Rectal smooth muscle tissue (tissue), 1 donor: ENCODE results near the gene BPIFA2.
"Not testable (repeated sequence)": the region's sequence is repeated elsewhere in the genome, so short reads cannot be mapped to it uniquely, and the experiment has no call there.

Experiments
- H3K27ac ChIP-seq: one replicate; pipeline ENCODE4 v1.7.0; 2013; ENCODE audit warnings: low read depth, low read length, inconsistent platforms
- H3K27me3 ChIP-seq: one replicate; pipeline ENCODE4 v1.7.0; 2013; ENCODE audit warnings: low read length; ENCODE audit not compliant: control insufficient read depth, insufficient read depth
- H3K36me3 ChIP-seq: one replicate; pipeline ENCODE4 v1.7.0; 2013; ENCODE audit warnings: low read length; ENCODE audit not compliant: control insufficient read depth, insufficient read depth
- H3K4me1 ChIP-seq: one replicate; pipeline ENCODE4 v1.7.0; 2013; ENCODE audit warnings: low read length; ENCODE audit not compliant: control insufficient read depth, insufficient read depth
- H3K4me3 ChIP-seq: one replicate; pipeline ENCODE4 v1.7.0; 2013; ENCODE audit warnings: low read length
- H3K9ac ChIP-seq: one replicate; pipeline ENCODE4 v1.7.0; 2013; ENCODE audit warnings: low read length

Gene BPIFA2

GRCh38 chr20:33183312-33183711 is 15.4 kb downstream of the BPIFA2 start:
- no peaks in the 10 kb centered on the region for H3K27me3 ChIP-seq
- no peaks in the 10 kb centered on the region for H3K4me1 ChIP-seq
- no peak overlapping the region for H3K27ac ChIP-seq
- no peak overlapping the region for H3K4me3 ChIP-seq
- no peaks in the 10 kb centered on the region for H3K36me3 ChIP-seq
- no peak overlapping the region for H3K9ac ChIP-seq

GRCh38 chr20:33185031-33185590 is 17.2 kb downstream of the BPIFA2 start:
- H3K27ac ChIP-seq, H3K4me1 ChIP-seq, H3K9ac ChIP-seq, H3K27me3 ChIP-seq, H3K4me3 ChIP-seq, H3K36me3 ChIP-seq: not testable (repeated sequence)

GRCh38 chr20:33187491-33187890 is 19.5 kb downstream of the BPIFA2 start:
- Histone ChIP-seq H3K27ac (no peak overlapping the region), H3K4me3 (no peak overlapping the region), H3K9ac (no peak overlapping the region), H3K36me3 (no peaks in the 10 kb centered on the region), H3K27me3 (no peaks in the 10 kb centered on the region), H3K4me1 (no peaks in the 10 kb centered on the region)

GRCh38 chr20:33188421-33188820 is 20.5 kb downstream of the BPIFA2 start:
- H3K27ac ChIP-seq: no peak overlapping the region
- H3K36me3 ChIP-seq: no peaks in the 10 kb centered on the region
- no peaks in the 10 kb centered on the region for H3K4me1 ChIP-seq
- H3K27me3 ChIP-seq: peaks cover 2% of the 10 kb centered on the region
- H3K9ac ChIP-seq: no peak overlapping the region
- no peak overlapping the region for H3K4me3 ChIP-seq

GRCh38 chr20:33191484-33191883 is 23.5 kb downstream of the BPIFA2 start:
- Histone ChIP-seq H3K9ac (no peak overlapping the region), H3K27ac (no peak overlapping the region), H3K27me3 (peaks cover 2% of the 10 kb centered on the region), H3K4me3 (no peak overlapping the region), H3K4me1 (no peaks in the 10 kb centered on the region), H3K36me3 (no peaks in the 10 kb centered on the region)

- Histone ChIP-seq H3K36me3 (no peaks in the 10 kb centered on the region), H3K27ac (no peak overlapping the region), H3K9ac (no peak overlapping the region), H3K4me3 (no peak overlapping the region), H3K27me3 (peaks cover 2% of the 10 kb centered on the region), H3K4me1 (no peaks in the 10 kb centered on the region)
Observed at GRCh38 chr20:33191955-33192354, 24.0 kb downstream of the BPIFA2 start.

- Histone ChIP-seq H3K4me1 (no peaks in the 10 kb centered on the region), H3K27ac (no peak overlapping the region), H3K27me3 (peaks cover 2% of the 10 kb centered on the region), H3K36me3 (no peaks in the 10 kb centered on the region), H3K9ac (no peak overlapping the region), H3K4me3 (no peak overlapping the region)
Observed at GRCh38 chr20:33192912-33193501, 25.0 kb downstream of the BPIFA2 start.

GRCh38 chr20:33199026-33199425 is 31.1 kb downstream of the BPIFA2 start:
- H3K4me1 ChIP-seq: no peaks in the 10 kb centered on the region
- no peak overlapping the region for H3K9ac ChIP-seq
- H3K27ac ChIP-seq: no peak overlapping the region
- H3K4me3 ChIP-seq: no peak overlapping the region
- no peaks in the 10 kb centered on the region for H3K36me3 ChIP-seq
- H3K27me3 ChIP-seq: no peaks in the 10 kb centered on the region

GRCh38 chr20:33202451-33202850 is 34.5 kb downstream of the BPIFA2 start:
- H3K27me3 ChIP-seq: no peaks in the 10 kb centered on the region
- no peak overlapping the region for H3K4me3 ChIP-seq
- H3K4me1 ChIP-seq: no peaks in the 10 kb centered on the region
- H3K27ac ChIP-seq: no peak overlapping the region
- no peak overlapping the region for H3K9ac ChIP-seq
- no peaks in the 10 kb centered on the region for H3K36me3 ChIP-seq

GRCh38 chr20:33203444-33203843 is 35.5 kb downstream of the BPIFA2 start:
- Histone ChIP-seq H3K9ac (no peak overlapping the region), H3K36me3 (no peaks in the 10 kb centered on the region), H3K27ac (no peak overlapping the region), H3K4me3 (no peak overlapping the region), H3K4me1 (no peaks in the 10 kb centered on the region), H3K27me3 (no peaks in the 10 kb centered on the region)

- Histone ChIP-seq H3K27ac (no peak overlapping the region), H3K4me1 (no peaks in the 10 kb centered on the region), H3K27me3 (no peaks in the 10 kb centered on the region), H3K9ac (no peak overlapping the region), H3K4me3 (no peak overlapping the region), H3K36me3 (no peaks in the 10 kb centered on the region)
Observed at GRCh38 chr20:33209789-33210188, 41.8 kb downstream of the BPIFA2 start.

- H3K27ac ChIP-seq: no peak overlapping the region
- H3K27me3 ChIP-seq: no peaks in the 10 kb centered on the region
- no peak overlapping the region for H3K9ac ChIP-seq
- H3K36me3 ChIP-seq: no peaks in the 10 kb centered on the region
- H3K4me1 ChIP-seq: no peaks in the 10 kb centered on the region
- H3K4me3 ChIP-seq: no peak overlapping the region
Observed at GRCh38 chr20:33210371-33210770, 42.4 kb downstream of the BPIFA2 start.

GRCh38 chr20:33211817-33212424 is 44.0 kb downstream of the BPIFA2 start:
- no peak overlapping the region for H3K27ac ChIP-seq
- H3K9ac ChIP-seq: no peak overlapping the region
- H3K4me1 ChIP-seq: no peaks in the 10 kb centered on the region
- no peak overlapping the region for H3K4me3 ChIP-seq
- no peaks in the 10 kb centered on the region for H3K36me3 ChIP-seq
- no peaks in the 10 kb centered on the region for H3K27me3 ChIP-seq
